Right atrium auricular region (tissue), 2 donors: ENCODE data around the gene PLEKHA7. TPM values are rescaled to one million over a fixed set of nuclear protein-coding genes. Genes with fewer than 3 reads are reported as not detected.

Experiments used
- DNase-seq: peaks from one replicate; pipeline ENCODE4 v3.0.0-alpha.2; 2019; ENCODE audit warnings: low spot score
- H3K27ac ChIP-seq, 2 donors: fragments of 200-600 bp; sonication (generic); 1 replicate in 1 of 2; 2 replicates in 1 of 2; pipeline ENCODE4 v1.5.1; 2016 to 2019
- H3K27me3 ChIP-seq, 2 donors: fragments of 200-600 bp; sonication (generic); one replicate each; pipeline versions ENCODE4 v1.5.1 to v1.6.0; 2017 to 2019
- H3K36me3 ChIP-seq: fragments of 200-600 bp; sonication (generic); one replicate; pipeline ENCODE4 v1.5.1; 2016
- H3K4me1 ChIP-seq, 2 donors: fragments of 200-600 bp; sonication (generic); one replicate each; pipeline versions ENCODE4 v1.5.1 to v1.6.0; 2017 to 2019
- H3K4me3 ChIP-seq, 2 donors: fragments of 200-600 bp; sonication (generic); 1 replicate in 1 of 2; 2 replicates in 1 of 2; pipeline ENCODE4 v1.5.1; 2017 to 2019; ENCODE audit warnings: mild to moderate bottlenecking in 1 of 2, moderate library complexity in 1 of 2
- H3K9me3 ChIP-seq, 2 donors: fragments of 200-600 bp; sonication (generic); one replicate each; pipeline ENCODE4 v1.5.1; 2019
- total RNA-seq, 2 donors: library from RNA; depleted of rRNA; stranded (reverse); fragments of >200 nt; gene quantifications; one replicate each; pipeline ENCODE4 v1.1.0, GENCODE V29; 2016
- TF ChIP-seq, protein P1 (sequence below), 2 donors: fragments of 200-600 bp; sonication (generic); IDR thresholded peaks; one replicate each; pipeline ENCODE4 v1.5.1; 2019; ENCODE audit warnings: antibody characterized with exemption in 2 of 2

The PLEKHA7 gene
- total RNA-seq, 2 donors from 2014 or later, result 18.8 to 24.6 TPM

GRCh38 chr11:16807306-16807705 lies 206.9 kb downstream of the PLEKHA7 start:
- no peak overlapping the region for H3K4me3 ChIP-seq
- H3K27me3 ChIP-seq, result no peaks in the 10 kb centered on the region
- DNase-seq, result no peak
- H3K9me3 ChIP-seq, result no peaks in the 10 kb centered on the region
- peaks cover 0 to 63% of the 10 kb centered on the region in 2 donors for H3K4me1 ChIP-seq
- peaks cover 9% of the 10 kb centered on the region for H3K36me3 ChIP-seq
- H3K27ac ChIP-seq, result no peak overlapping the region
- TF ChIP-seq, protein P1, sequence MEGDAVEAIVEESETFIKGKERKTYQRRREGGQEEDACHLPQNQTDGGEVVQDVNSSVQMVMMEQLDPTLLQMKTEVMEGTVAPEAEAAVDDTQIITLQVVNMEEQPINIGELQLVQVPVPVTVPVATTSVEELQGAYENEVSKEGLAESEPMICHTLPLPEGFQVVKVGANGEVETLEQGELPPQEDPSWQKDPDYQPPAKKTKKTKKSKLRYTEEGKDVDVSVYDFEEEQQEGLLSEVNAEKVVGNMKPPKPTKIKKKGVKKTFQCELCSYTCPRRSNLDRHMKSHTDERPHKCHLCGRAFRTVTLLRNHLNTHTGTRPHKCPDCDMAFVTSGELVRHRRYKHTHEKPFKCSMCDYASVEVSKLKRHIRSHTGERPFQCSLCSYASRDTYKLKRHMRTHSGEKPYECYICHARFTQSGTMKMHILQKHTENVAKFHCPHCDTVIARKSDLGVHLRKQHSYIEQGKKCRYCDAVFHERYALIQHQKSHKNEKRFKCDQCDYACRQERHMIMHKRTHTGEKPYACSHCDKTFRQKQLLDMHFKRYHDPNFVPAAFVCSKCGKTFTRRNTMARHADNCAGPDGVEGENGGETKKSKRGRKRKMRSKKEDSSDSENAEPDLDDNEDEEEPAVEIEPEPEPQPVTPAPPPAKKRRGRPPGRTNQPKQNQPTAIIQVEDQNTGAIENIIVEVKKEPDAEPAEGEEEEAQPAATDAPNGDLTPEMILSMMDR (IDR thresholded peaks at IDR 0.05), result no peak

GRCh38 chr11:16806791-16807190 lies 207.4 kb downstream of the PLEKHA7 start:
- Histone ChIP-seq H3K27ac (peak overlapping the region in 1 of 2 donors; percentile 9), H3K27me3 (no peaks in the 10 kb centered on the region), H3K4me1 (peaks cover 0 to 59% of the 10 kb centered on the region in 2 donors), H3K4me3 (no peak overlapping the region), H3K36me3 (peaks cover 7% of the 10 kb centered on the region), H3K9me3 (no peaks in the 10 kb centered on the region)
- TF ChIP-seq, protein P1 (IDR thresholded peaks at IDR 0.05), result no peak
- DNase-seq, result no peak

GRCh38 chr11:16805938-16806337 lies 208.3 kb downstream of the PLEKHA7 start:
- H3K4me1 ChIP-seq, result peaks cover 0 to 61% of the 10 kb centered on the region in 2 donors
- H3K27ac ChIP-seq, result peak overlapping the region in 1 of 2 donors; percentile 4
- H3K4me3 ChIP-seq, result no peak overlapping the region
- H3K27me3 ChIP-seq, result no peaks in the 10 kb centered on the region
- H3K9me3 ChIP-seq, result no peaks in the 10 kb centered on the region
- peaks cover 7% of the 10 kb centered on the region for H3K36me3 ChIP-seq
- TF ChIP-seq, protein P1 (IDR thresholded peaks at IDR 0.05), result no peak
- DNase-seq, result no peak

DNA sequence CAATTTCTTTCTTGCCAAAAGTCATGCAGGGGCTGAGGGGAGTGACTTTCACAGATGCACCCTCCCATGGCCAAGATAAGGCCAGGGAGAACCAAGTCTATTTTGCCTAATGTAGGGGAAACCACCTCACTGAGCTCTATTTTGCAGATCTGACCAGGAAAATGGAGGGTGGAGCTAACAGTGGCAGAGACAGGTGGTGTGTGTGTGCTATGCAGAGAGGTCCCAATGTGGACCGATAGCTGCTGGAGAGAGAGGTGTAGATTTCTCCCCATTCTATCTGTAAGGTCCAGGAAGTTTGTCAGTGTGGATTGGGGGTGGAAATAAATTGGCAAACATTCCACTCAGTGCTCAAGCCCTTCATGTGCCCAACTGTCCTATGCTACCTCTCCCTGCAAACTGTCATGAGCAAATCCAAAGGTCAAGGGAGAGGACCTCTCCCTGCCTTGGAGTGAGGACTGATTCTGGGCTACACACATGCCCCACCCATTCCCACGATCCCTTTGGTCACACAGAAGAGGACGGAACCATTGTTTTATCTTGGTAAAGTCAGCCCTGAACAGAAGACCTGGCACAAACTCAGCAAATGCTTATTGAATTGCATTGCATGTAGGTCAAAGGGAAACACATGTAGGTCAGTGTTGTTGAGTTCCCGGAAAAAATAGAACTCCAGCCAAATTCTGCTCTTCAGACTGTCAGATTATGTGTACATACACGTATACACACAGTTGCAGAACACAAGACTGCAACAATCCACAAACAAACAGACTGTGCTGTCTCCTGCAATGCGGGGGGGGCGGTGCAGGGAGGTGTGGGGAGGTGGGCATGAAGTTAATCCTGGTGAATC lies 209.9 kb downstream of the PLEKHA7 start:
- H3K36me3 ChIP-seq, result peaks cover 7% of the 10 kb centered on the region
- H3K4me3 ChIP-seq, result no peak overlapping the region
- no peak for DNase-seq
- TF ChIP-seq, protein P1 (IDR thresholded peaks at IDR 0.05), result no peak
- H3K27ac ChIP-seq, result peak overlapping the region in 1 of 2 donors; percentile 28
- H3K27me3 ChIP-seq, result no peaks in the 10 kb centered on the region
- H3K9me3 ChIP-seq, result no peaks in the 10 kb centered on the region
- peaks cover 0 to 45% of the 10 kb centered on the region in 2 donors for H3K4me1 ChIP-seq

DNA sequence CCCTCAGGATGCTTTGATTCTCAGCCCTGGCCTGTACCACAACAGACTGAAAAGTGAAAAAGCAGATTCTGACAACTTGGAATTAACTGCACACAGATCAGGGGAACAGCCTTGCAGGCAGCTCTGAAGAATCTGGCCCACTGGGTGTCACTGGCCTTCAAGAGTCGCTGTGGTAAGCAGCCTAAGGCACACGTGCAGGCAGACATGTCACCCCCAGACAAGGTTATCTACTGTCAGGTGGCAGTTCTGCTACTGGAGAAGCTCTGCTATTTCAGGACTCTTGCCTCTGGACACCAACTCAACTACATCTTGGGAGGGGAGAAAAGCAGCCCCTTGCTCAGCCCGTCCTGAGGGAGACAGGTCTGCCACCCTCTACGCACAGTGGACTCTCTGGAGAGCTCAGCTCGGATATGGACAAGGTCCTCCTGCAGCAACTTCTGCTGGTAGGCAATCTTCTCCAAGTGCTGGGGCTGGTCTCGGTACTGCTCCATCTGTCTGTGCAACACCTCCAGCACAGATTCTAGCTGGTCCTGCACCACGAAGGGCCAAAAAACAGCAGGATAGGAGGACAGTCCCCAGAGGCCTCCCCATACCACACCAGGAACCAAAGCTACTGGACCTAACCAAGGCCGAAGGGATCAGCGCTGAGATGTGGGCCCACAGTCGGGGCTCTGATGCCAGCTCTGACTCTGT lies 212.8 kb downstream of the PLEKHA7 start:
- H3K36me3 ChIP-seq, result peaks cover 10% of the 10 kb centered on the region
- DNase-seq, result no peak
- no peak overlapping the region for H3K4me3 ChIP-seq
- H3K9me3 ChIP-seq, result no peaks in the 10 kb centered on the region
- H3K4me1 ChIP-seq, result peaks cover 0 to 37% of the 10 kb centered on the region in 2 donors
- H3K27me3 ChIP-seq, result no peaks in the 10 kb centered on the region
- H3K27ac ChIP-seq, result no peak overlapping the region
- TF ChIP-seq, protein P1 (IDR thresholded peaks at IDR 0.05), result no peak
